HEK293 (cell line): ENCODE results near the gene ABCC2.

Source experiments
- ZEB2 ChIP-seq: fragments of 450-650 bp; formaldehyde crosslinking; IDR thresholded peaks from 2 replicates; pipeline ENCODE4 v1.5.1; 2016; ENCODE audit warnings: missing biosample characterization, missing genetic modification characterization
- ZNF350 ChIP-seq: fragments of 450-650 bp; formaldehyde crosslinking; IDR thresholded peaks from 2 replicates; pipeline ENCODE4 v1.5.0; 2017; ENCODE audit warnings: missing biosample characterization, mild to moderate bottlenecking, missing genetic modification characterization
- ZNF596 ChIP-seq: fragments of 450-650 bp; IDR thresholded peaks from 2 replicates; pipeline ENCODE4 v1.5.0; 2018; ENCODE audit warnings: missing biosample characterization, mild to moderate bottlenecking, missing genetic modification characterization, moderate library complexity
- TF ChIP-seq, protein P1 (sequence below): fragments of 450-650 bp; formaldehyde crosslinking; IDR thresholded peaks from 2 replicates; pipeline ENCODE4 v1.5.1; 2016; ENCODE audit warnings: missing biosample characterization, missing genetic modification characterization, borderline replicate concordance
- TF ChIP-seq, protein P2 (sequence below): fragments of 450-650 bp; formaldehyde crosslinking; IDR thresholded peaks from 2 replicates; pipeline ENCODE4 v1.5.1; 2016; ENCODE audit warnings: missing biosample characterization, missing genetic modification characterization
- TF ChIP-seq, protein P3 (sequence below): fragments of 450-650 bp; formaldehyde crosslinking; IDR thresholded peaks from 2 replicates; pipeline ENCODE4 v1.5.1; 2016; ENCODE audit warnings: missing biosample characterization, missing genetic modification characterization

DNA sequence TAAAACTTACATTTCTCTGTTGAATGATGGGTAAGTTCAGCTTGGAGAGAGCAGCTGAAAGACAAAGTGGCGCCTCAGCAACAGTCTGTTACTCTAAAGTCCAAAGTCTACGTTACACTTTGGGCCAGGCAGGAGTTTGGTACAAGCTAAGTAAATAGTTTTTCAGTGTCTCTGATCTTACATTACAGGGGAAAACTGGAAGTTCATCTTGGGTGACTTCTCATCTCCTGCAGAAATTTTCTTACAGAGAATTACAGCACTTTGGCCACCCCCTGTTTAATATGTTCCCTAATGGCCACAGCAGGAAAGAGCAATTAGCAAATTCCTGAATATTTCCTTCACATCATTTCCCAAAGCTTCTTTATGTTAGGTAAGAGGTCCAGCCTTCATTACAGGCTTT lies 67.1 kb downstream of the ABCC2 start:
- TF ChIP-seq ZNF596 (tag by site-specific recombination): no peak
- TF ChIP-seq, protein P1, sequence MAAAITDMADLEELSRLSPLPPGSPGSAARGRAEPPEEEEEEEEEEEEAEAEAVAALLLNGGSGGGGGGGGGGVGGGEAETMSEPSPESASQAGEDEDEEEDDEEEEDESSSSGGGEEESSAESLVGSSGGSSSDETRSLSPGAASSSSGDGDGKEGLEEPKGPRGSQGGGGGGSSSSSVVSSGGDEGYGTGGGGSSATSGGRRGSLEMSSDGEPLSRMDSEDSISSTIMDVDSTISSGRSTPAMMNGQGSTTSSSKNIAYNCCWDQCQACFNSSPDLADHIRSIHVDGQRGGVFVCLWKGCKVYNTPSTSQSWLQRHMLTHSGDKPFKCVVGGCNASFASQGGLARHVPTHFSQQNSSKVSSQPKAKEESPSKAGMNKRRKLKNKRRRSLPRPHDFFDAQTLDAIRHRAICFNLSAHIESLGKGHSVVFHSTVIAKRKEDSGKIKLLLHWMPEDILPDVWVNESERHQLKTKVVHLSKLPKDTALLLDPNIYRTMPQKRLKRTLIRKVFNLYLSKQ (tag by site-specific recombination): no peak
- TF ChIP-seq, protein P2, sequence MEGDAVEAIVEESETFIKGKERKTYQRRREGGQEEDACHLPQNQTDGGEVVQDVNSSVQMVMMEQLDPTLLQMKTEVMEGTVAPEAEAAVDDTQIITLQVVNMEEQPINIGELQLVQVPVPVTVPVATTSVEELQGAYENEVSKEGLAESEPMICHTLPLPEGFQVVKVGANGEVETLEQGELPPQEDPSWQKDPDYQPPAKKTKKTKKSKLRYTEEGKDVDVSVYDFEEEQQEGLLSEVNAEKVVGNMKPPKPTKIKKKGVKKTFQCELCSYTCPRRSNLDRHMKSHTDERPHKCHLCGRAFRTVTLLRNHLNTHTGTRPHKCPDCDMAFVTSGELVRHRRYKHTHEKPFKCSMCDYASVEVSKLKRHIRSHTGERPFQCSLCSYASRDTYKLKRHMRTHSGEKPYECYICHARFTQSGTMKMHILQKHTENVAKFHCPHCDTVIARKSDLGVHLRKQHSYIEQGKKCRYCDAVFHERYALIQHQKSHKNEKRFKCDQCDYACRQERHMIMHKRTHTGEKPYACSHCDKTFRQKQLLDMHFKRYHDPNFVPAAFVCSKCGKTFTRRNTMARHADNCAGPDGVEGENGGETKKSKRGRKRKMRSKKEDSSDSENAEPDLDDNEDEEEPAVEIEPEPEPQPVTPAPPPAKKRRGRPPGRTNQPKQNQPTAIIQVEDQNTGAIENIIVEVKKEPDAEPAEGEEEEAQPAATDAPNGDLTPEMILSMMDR (tag by site-specific recombination): no peak
- TF ChIP-seq, protein P3, sequence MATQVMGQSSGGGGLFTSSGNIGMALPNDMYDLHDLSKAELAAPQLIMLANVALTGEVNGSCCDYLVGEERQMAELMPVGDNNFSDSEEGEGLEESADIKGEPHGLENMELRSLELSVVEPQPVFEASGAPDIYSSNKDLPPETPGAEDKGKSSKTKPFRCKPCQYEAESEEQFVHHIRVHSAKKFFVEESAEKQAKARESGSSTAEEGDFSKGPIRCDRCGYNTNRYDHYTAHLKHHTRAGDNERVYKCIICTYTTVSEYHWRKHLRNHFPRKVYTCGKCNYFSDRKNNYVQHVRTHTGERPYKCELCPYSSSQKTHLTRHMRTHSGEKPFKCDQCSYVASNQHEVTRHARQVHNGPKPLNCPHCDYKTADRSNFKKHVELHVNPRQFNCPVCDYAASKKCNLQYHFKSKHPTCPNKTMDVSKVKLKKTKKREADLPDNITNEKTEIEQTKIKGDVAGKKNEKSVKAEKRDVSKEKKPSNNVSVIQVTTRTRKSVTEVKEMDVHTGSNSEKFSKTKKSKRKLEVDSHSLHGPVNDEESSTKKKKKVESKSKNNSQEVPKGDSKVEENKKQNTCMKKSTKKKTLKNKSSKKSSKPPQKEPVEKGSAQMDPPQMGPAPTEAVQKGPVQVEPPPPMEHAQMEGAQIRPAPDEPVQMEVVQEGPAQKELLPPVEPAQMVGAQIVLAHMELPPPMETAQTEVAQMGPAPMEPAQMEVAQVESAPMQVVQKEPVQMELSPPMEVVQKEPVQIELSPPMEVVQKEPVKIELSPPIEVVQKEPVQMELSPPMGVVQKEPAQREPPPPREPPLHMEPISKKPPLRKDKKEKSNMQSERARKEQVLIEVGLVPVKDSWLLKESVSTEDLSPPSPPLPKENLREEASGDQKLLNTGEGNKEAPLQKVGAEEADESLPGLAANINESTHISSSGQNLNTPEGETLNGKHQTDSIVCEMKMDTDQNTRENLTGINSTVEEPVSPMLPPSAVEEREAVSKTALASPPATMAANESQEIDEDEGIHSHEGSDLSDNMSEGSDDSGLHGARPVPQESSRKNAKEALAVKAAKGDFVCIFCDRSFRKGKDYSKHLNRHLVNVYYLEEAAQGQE: no peak
- TF ChIP-seq ZEB2: no peak
- no peak for TF ChIP-seq ZNF350 (tag by site-specific recombination)
